WTC11 (cell line): Measurements from ENCODE around the gene SNAPC4. TPM values are rescaled to one million over a fixed set of nuclear protein-coding genes. Genes with fewer than 3 reads are reported as not detected.

Experiments
- ATAC-seq: fragments of 200-7000 bp; cut with Tn5 transposase; 2 replicates; pipeline ENCODE4 v1.10.0; 2021; ENCODE audit warnings: mild to moderate bottlenecking, moderate library complexity
- CTCF ChIA-PET: fragments of 300-600 bp; sonication (Branson Sonifier 250); formaldehyde crosslinking; loops from one replicate; lab custom pipeline; 2021; ENCODE audit warnings: antibody characterized with exemption; lab: Charles Lee
- POLR2A ChIA-PET: fragments of 350-600 bp; sonication (Branson Sonifier 250); formaldehyde crosslinking; loops from one replicate; lab custom pipeline; 2021; ENCODE audit warnings: antibody characterized with exemption; lab: Charles Lee
- DNase-seq: peaks from one replicate; pipeline ENCODE4 v3.0.0; 2021; ENCODE audit warnings: low spot score
- H3K27ac Mint-ChIP-seq: 2 replicates; pipeline ENCODE4 v1.8.0; 2021; ENCODE audit warnings: mixed read lengths
- H3K27me3 Mint-ChIP-seq: 2 replicates; pipeline ENCODE4 v1.8.0; 2021; ENCODE audit warnings: low read depth, mild to moderate bottlenecking, moderate library complexity, mixed read lengths
- H3K36me3 Mint-ChIP-seq: 2 replicates; pipeline ENCODE4 v1.8.0; 2021; ENCODE audit warnings: mixed read lengths
- H3K4me1 Mint-ChIP-seq: 2 replicates; pipeline ENCODE4 v1.8.0; 2022; ENCODE audit warnings: mixed read lengths
- H3K4me3 Mint-ChIP-seq: 2 replicates; pipeline ENCODE4 v1.8.0; 2021; ENCODE audit warnings: mild to moderate bottlenecking, moderate library complexity, mixed read lengths
- H3K9me3 Mint-ChIP-seq: 2 replicates; pipeline ENCODE4 v1.8.0; 2021; ENCODE audit warnings: mixed read lengths
- ATF2 ChIP-seq: sonication (generic); formaldehyde crosslinking; IDR thresholded peaks from 2 replicates; pipeline ENCODE4 v1.8.1; 2022; ENCODE audit warnings: low read depth, missing genetic modification reagents, borderline replicate concordance
- CREM ChIP-seq: sonication (generic); formaldehyde crosslinking; IDR thresholded peaks from 2 replicates; pipeline ENCODE4 v1.8.1; 2022; ENCODE audit warnings: mild to moderate bottlenecking, missing genetic modification reagents, moderate library complexity
- E2F1 ChIP-seq: sonication (generic); formaldehyde crosslinking; IDR thresholded peaks from 2 replicates; pipeline ENCODE4 v1.8.0; 2022; ENCODE audit warnings: mild to moderate bottlenecking, missing genetic modification reagents
- E2F4 ChIP-seq: sonication (generic); formaldehyde crosslinking; IDR thresholded peaks from 2 replicates; pipeline ENCODE4 v1.8.1; 2022; ENCODE audit warnings: low read depth, mild to moderate bottlenecking, moderate library complexity, missing genetic modification reagents, borderline replicate concordance
- ESRRA ChIP-seq: sonication (generic); formaldehyde crosslinking; IDR thresholded peaks from 2 replicates; pipeline ENCODE4 v1.8.1; 2022; ENCODE audit warnings: mild to moderate bottlenecking, missing genetic modification reagents, borderline replicate concordance
- FOXK1 ChIP-seq: sonication (generic); formaldehyde crosslinking; IDR thresholded peaks from 2 replicates; pipeline ENCODE4 v1.8.0; 2022; ENCODE audit warnings: mild to moderate bottlenecking, moderate library complexity, missing genetic modification reagents
- FOXP4 ChIP-seq: sonication (generic); formaldehyde crosslinking; IDR thresholded peaks from 2 replicates; pipeline ENCODE4 v1.8.0; 2022; ENCODE audit warnings: mild to moderate bottlenecking, missing genetic modification reagents
- GRHL2 ChIP-seq: fragments of 250-450 bp; sonication (Bioruptor Pico); IDR thresholded peaks from 2 replicates; pipeline ENCODE4 v1.8.0; 2022; ENCODE audit warnings: mild to moderate bottlenecking, moderate library complexity; ENCODE audit not compliant: insufficient replicate concordance, severe bottlenecking
- HMGA2 ChIP-seq: fragments of 250-450 bp; sonication (Bioruptor Pico); IDR thresholded peaks from 2 replicates; pipeline ENCODE4 v1.4.0; 2021; ENCODE audit warnings: mild to moderate bottlenecking, moderate library complexity
- HMGXB4 ChIP-seq: sonication (generic); formaldehyde crosslinking; IDR thresholded peaks from 2 replicates; pipeline ENCODE4 v1.8.1; 2023; ENCODE audit warnings: mild to moderate bottlenecking, moderate library complexity, missing genetic modification reagents
- JUN ChIP-seq: sonication (generic); formaldehyde crosslinking; IDR thresholded peaks from 2 replicates; pipeline ENCODE4 v1.8.0; 2023; ENCODE audit warnings: mild to moderate bottlenecking, missing genetic modification reagents
- MYBL2 ChIP-seq: sonication (generic); formaldehyde crosslinking; IDR thresholded peaks from 2 replicates; pipeline ENCODE4 v1.8.1; 2023; ENCODE audit warnings: mild to moderate bottlenecking, moderate library complexity, missing genetic modification reagents
- NFATC4 ChIP-seq: fragments of 250-450 bp; sonication (Bioruptor Pico); IDR thresholded peaks from 2 replicates; pipeline ENCODE4 v1.9.0; 2021; ENCODE audit warnings: mild to moderate bottlenecking
- NFE2L1 ChIP-seq: sonication (generic); formaldehyde crosslinking; IDR thresholded peaks from 2 replicates; pipeline ENCODE4 v1.8.1; 2023; ENCODE audit warnings: missing genetic modification reagents
- OVOL2 ChIP-seq: fragments of 250-450 bp; sonication (Bioruptor Pico); IDR thresholded peaks from 2 replicates; pipeline ENCODE4 v1.9.0; 2021; ENCODE audit warnings: mild to moderate bottlenecking, borderline replicate concordance
- SMAD4 ChIP-seq: sonication (generic); formaldehyde crosslinking; IDR thresholded peaks from 2 replicates; pipeline ENCODE4 v1.8.0; 2022; ENCODE audit warnings: mild to moderate bottlenecking, missing genetic modification reagents
- SP1 ChIP-seq: sonication (generic); formaldehyde crosslinking; conservative IDR thresholded peaks from 2 replicates; pipeline ENCODE4 v1.8.1; 2022; ENCODE audit warnings: missing genetic modification reagents
- TEAD4 ChIP-seq: sonication (generic); formaldehyde crosslinking; IDR thresholded peaks from 2 replicates; pipeline ENCODE4 v1.8.0; 2022; ENCODE audit warnings: mild to moderate bottlenecking, missing genetic modification reagents
- TP53 ChIP-seq: sonication (generic); formaldehyde crosslinking; IDR thresholded peaks from 2 replicates; pipeline ENCODE4 v1.8.1; 2023; ENCODE audit warnings: mild to moderate bottlenecking, missing genetic modification reagents
- ZBTB21 ChIP-seq: sonication (generic); formaldehyde crosslinking; IDR thresholded peaks from 2 replicates; pipeline ENCODE4 v1.8.1; 2023; ENCODE audit warnings: mild to moderate bottlenecking, missing genetic modification reagents, borderline replicate concordance
- ZNF138 ChIP-seq: sonication (generic); formaldehyde crosslinking; conservative IDR thresholded peaks from 2 replicates; pipeline ENCODE4 v1.8.1; 2022; ENCODE audit warnings: mild to moderate bottlenecking, moderate library complexity, missing genetic modification reagents
- ZNF263 ChIP-seq: sonication (generic); formaldehyde crosslinking; IDR thresholded peaks from 2 replicates; pipeline ENCODE4 v1.8.1; 2022; ENCODE audit warnings: low read depth, mild to moderate bottlenecking, moderate library complexity, missing genetic modification reagents
- ZNF425 ChIP-seq: fragments of 250-450 bp; sonication (Bioruptor Pico); conservative IDR thresholded peaks from 2 replicates; pipeline ENCODE4 v1.9.0; 2021; ENCODE audit warnings: mild to moderate bottlenecking
- ZNF671 ChIP-seq: fragments of 250-450 bp; sonication (Bioruptor Pico); IDR thresholded peaks from 2 replicates; pipeline ENCODE4 v1.8.0; 2021; ENCODE audit warnings: mild to moderate bottlenecking
- total RNA-seq: library from RNA; stranded (reverse); gene quantifications from 3 replicates; pipeline ENCODE4 v1.2.3, GENCODE V29; 2021

The SNAPC4 gene
- total RNA-seq, 1 experiment from 2014 or later, result 22.8 TPM

- no peak for TF ChIP-seq TEAD4 (CRISPR knock-in tag)
- no peak for TF ChIP-seq E2F1 (CRISPR knock-in tag)
- TF ChIP-seq ESRRA, result no peak
- TF ChIP-seq TP53 (CRISPR knock-in tag), result no peak
- TF ChIP-seq MYBL2 (CRISPR knock-in tag), result no peak
- TF ChIP-seq GRHL2, result no peak
- TF ChIP-seq OVOL2 (CRISPR knock-in tag), result no peak
- TF ChIP-seq SMAD4 (CRISPR knock-in tag), result no peak
Measured at GRCh38 chr9:136434580-136435169, 34.7 kb upstream of the SNAPC4 start (continued).

GRCh38 chr9:136433849-136434579 is 34.0 kb upstream of the SNAPC4 start:
- DNase-seq, result no peak
- Mint-ChIP-seq H3K4me1 (peaks cover 15% of the 10 kb centered on the region), H3K36me3 (peaks cover 2% of the 10 kb centered on the region; the same call in 1 of the 2 replicates), H3K4me3 (no peak overlapping the region), H3K27ac (no peak overlapping the region), H3K9me3 (no peaks in the 10 kb centered on the region), H3K27me3 (no peaks in the 10 kb centered on the region)
- no peak for ATAC-seq
- CTCF ChIA-PET, result interaction anchor here (0.8 kb wide), 1 partner anchor 71 kb away, joined by 3 read pairs; no protein-coding TSS in a partner anchor
- no peak for TF ChIP-seq ZNF138 (CRISPR knock-in tag)
- TF ChIP-seq SP1 (CRISPR knock-in tag), result no peak
- no peak for TF ChIP-seq CREM (CRISPR knock-in tag)
- no peak for TF ChIP-seq ZNF425 (CRISPR knock-in tag)
- no peak for TF ChIP-seq ZBTB21 (CRISPR knock-in tag)
- TF ChIP-seq ATF2 (CRISPR knock-in tag), result no peak
- no peak for TF ChIP-seq ZNF263 (CRISPR knock-in tag)
- no peak for TF ChIP-seq E2F1 (CRISPR knock-in tag)
- TF ChIP-seq HMGXB4, result no peak
- no peak for TF ChIP-seq FOXP4 (CRISPR knock-in tag)
- no peak for TF ChIP-seq GRHL2
- TF ChIP-seq NFE2L1 (CRISPR knock-in tag), result no peak
- TF ChIP-seq ZNF671, result no peak
- TF ChIP-seq NFATC4, result no peak
- TF ChIP-seq JUN (CRISPR knock-in tag), result no peak
- TF ChIP-seq HMGA2 (CRISPR knock-in tag), result no peak
- TF ChIP-seq FOXK1 (CRISPR knock-in tag), result no peak
- no peak for TF ChIP-seq E2F4 (CRISPR knock-in tag)
- POLR2A ChIA-PET, result no interaction called here
